ENCODE results near the gene C10orf143.

DNA sequence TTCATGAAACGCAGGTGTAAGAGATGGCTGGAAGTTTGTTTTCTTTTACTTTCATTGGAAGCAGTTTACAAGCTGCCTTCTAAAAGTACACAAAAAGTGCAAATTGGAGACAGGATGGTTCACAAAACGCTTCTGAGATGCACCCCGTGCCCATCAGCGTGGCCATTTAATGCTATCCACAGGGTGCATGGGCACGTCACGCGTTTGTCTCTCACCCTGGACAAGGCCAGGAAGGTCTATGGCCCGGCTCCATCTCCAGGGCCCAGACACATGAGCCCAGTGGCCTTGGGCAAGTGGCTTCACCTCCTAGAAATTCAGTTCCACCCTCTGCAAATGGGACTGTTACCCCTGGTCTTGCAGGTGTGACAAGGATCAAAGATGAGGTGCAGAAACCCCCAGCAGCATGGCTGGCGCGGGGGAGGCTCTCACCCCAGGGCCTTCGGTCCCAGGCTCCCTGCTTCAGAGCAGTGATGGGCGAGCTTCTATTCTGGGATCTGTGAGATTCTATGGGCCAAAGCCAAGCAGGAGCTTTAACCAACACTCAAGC lies 85.8 kb downstream of the C10orf143 start:
- TF ChIP-seq POLR2A (IDR thresholded peaks at IDR 0.05), result no peak
- TF ChIP-seq CTCF (IDR thresholded peaks at IDR 0.05), result no peak

Data from uterus (tissue), 2 donors.